Activated T-helper 1 cell treated with Interleukin-2 at 50 U/mL for 16 hours (primary cell): ENCODE results near the gene IL32.

Experiments used
- DNase-seq: peaks from one replicate; pipeline ENCODE4 v3.0.0-alpha.2; 2020; ENCODE audit warnings: low read depth

The IL32 gene

GRCh38 chr16:3115561-3115960, 50.1 kb downstream of the IL32 start:
- no peak for DNase-seq

- DNase-seq, result no peak
Measured at GRCh38 chr16:3118204-3118790, 52.9 kb downstream of the IL32 start.

- DNase-seq, result no peak
Measured at GRCh38 chr16:3118846-3119245, 53.4 kb downstream of the IL32 start.
